Dendritic cell treated with granulocyte-macrophage colony-stimulating factor and Interleukin-4, amounts not matched to agents 40 ng/mL and 50 ng/mL, for 4 days (primary cell): ENCODE data around the gene NPB.
A peak's percentile ranks its signal among the peaks of the same experiment; 100 is the strongest.

Source experiments
- H3K27ac Mint-ChIP-seq: one replicate; pipeline ENCODE4 v1.8.0; 2022; ENCODE audit warnings: mild to moderate bottlenecking, mixed read lengths
- H3K27me3 Mint-ChIP-seq: one replicate; pipeline ENCODE4 v1.8.0; 2022; ENCODE audit warnings: mild to moderate bottlenecking, mixed read lengths
- H3K36me3 Mint-ChIP-seq: one replicate; pipeline ENCODE4 v1.8.0; 2022; ENCODE audit warnings: low read depth, mixed read lengths
- H3K4me1 Mint-ChIP-seq: one replicate; pipeline ENCODE4 v1.8.0; 2022; ENCODE audit warnings: low read depth, mixed read lengths
- H3K4me3 Mint-ChIP-seq: one replicate; pipeline ENCODE4 v1.8.0; 2022; ENCODE audit warnings: mild to moderate bottlenecking, moderate library complexity, mixed read lengths
- H3K9me3 Mint-ChIP-seq: one replicate; pipeline ENCODE4 v1.8.0; 2022; ENCODE audit warnings: mixed read lengths
- intact Hi-C: fragments of 100-400 bp; cut with micrococcal nuclease; formaldehyde crosslinking; loops from one replicate; pipeline ENCODE4 v1.15.0; 2022

Gene NPB

GRCh38 chr17:81899514-81900166 lies 2.4 kb upstream of the NPB start:
- Mint-ChIP-seq H3K9me3 (no peaks in the 10 kb centered on the region), H3K4me1 (peaks cover 9% of the 10 kb centered on the region), H3K27ac (no peak overlapping the region), H3K27me3 (peaks cover 34% of the 10 kb centered on the region), H3K4me3 (no peak overlapping the region), H3K36me3 (peaks cover 80% of the 10 kb centered on the region)
- intact Hi-C loops = no loop called here

DNA sequence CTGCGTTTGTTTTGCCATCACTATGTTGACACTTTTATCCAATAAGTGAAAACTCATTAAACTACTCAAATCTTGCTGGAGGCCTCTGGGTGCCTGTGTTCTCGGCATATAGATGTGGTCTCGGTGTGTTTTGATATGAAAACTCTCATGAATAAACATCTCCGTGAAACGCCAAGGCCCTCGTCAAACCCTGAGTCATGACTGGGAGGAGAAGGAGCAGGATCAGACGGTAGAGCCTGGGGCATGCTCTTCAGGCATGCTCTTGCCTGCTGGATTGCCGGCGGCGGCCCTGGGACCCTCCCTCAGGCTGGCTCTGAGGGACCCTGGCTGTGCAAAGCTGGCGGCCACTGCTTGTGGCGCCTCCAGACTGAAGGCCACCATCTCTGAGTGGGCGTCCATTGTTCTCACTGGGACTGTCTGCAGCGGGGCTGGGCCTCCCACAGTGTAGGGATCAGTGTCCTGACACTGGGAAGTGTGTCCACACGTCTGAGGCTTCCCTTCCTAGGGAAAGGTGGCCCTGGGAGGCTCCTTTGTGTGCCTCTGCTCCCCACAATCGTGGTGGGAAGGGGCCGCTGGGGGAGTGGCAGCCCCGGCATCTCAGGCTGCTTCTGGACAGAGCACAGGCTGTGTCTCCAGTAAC lies 1.7 kb upstream of the NPB start:
- Mint-ChIP-seq H3K4me1 (peaks cover 9% of the 10 kb centered on the region), H3K36me3 (peaks cover 80% of the 10 kb centered on the region), H3K4me3 (no peak overlapping the region), H3K27me3 (peaks cover 34% of the 10 kb centered on the region), H3K9me3 (no peaks in the 10 kb centered on the region), H3K27ac (no peak overlapping the region)
- intact Hi-C loops = no loop called here

DNA sequence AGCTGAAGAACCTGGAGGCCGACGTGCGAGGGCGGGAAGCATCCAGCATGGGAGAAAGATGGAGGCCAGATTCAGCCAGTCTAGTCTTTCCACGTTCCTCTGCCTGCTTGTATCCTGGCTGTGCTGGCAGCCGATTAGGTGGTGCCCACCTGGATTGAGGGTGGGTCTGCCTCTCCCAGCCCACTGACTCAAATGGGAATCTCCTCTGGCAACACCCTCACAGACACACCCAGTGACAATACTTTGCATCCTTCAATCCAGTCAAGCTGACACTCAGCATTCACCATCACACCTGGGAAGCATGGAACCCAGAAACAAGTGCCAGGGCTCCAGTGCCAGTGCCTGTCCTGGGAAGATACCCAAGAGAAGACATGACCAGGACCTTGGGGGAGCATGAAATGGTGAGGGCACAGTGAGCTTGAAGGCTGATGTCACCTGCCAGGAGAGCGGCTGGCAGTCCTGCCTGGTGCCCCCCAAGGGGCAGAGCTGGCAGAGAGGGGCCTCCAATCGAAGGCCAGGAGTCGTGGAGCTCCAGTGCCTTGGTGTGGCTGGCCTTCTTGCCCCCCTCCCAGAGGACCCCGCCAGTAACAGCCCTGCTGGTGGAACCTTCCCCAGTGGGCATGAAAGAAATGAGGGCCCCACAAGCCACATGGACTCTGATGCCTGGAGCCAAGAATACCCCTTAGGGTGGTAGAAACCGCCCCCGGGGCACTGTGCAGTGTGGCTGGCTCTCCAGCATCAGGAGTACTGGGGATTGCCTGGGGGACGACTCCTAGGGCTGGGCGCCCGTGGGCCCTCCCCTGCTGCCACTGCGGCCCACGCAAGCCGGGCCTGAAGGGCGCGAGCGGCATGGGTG lies 643 bp upstream of the NPB start:
- intact Hi-C loops = no loop called here
- H3K4me3 Mint-ChIP-seq = no peak overlapping the region

GRCh38 chr17:81902653-81903414 lies 796 bp downstream of the NPB start:
- peak overlapping the region; percentile 53 for H3K4me3 Mint-ChIP-seq
- H3K36me3 Mint-ChIP-seq = peaks cover 80% of the 10 kb centered on the region

More for the DNA sequence above, 643 bp upstream of the NPB start:
- no peak overlapping the region for H3K27ac Mint-ChIP-seq
- H3K36me3 Mint-ChIP-seq = peaks cover 80% of the 10 kb centered on the region
- peaks cover 34% of the 10 kb centered on the region for H3K27me3 Mint-ChIP-seq
- peaks cover 9% of the 10 kb centered on the region for H3K4me1 Mint-ChIP-seq
- no peaks in the 10 kb centered on the region for H3K9me3 Mint-ChIP-seq

GRCh38 chr17:81903415-81903831 lies 1.4 kb downstream of the NPB start:
- no peaks in the 10 kb centered on the region for H3K9me3 Mint-ChIP-seq
- no peak overlapping the region for H3K27ac Mint-ChIP-seq
- H3K36me3 Mint-ChIP-seq = peaks cover 80% of the 10 kb centered on the region
- intact Hi-C loops = no loop called here
- peaks cover 34% of the 10 kb centered on the region for H3K27me3 Mint-ChIP-seq
- H3K4me1 Mint-ChIP-seq = peaks cover 14% of the 10 kb centered on the region
- H3K4me3 Mint-ChIP-seq = no peak overlapping the region

More at GRCh38 chr17:81902653-81903414, 796 bp downstream of the NPB start:
- H3K4me1 Mint-ChIP-seq = peaks cover 9% of the 10 kb centered on the region
- intact Hi-C loops = no loop called here
- H3K27ac Mint-ChIP-seq = no peak overlapping the region
- H3K27me3 Mint-ChIP-seq = peaks cover 34% of the 10 kb centered on the region
- H3K9me3 Mint-ChIP-seq = no peaks in the 10 kb centered on the region

- H3K36me3 Mint-ChIP-seq = peaks cover 80% of the 10 kb centered on the region
- H3K4me1 Mint-ChIP-seq = peaks cover 17% of the 10 kb centered on the region
- no peak overlapping the region for H3K4me3 Mint-ChIP-seq
- no peak overlapping the region for H3K27ac Mint-ChIP-seq
- peaks cover 34% of the 10 kb centered on the region for H3K27me3 Mint-ChIP-seq
- intact Hi-C loops = no loop called here
- no peaks in the 10 kb centered on the region for H3K9me3 Mint-ChIP-seq
Measured at GRCh38 chr17:81903896-81904599, 2.0 kb downstream of the NPB start.

DNA sequence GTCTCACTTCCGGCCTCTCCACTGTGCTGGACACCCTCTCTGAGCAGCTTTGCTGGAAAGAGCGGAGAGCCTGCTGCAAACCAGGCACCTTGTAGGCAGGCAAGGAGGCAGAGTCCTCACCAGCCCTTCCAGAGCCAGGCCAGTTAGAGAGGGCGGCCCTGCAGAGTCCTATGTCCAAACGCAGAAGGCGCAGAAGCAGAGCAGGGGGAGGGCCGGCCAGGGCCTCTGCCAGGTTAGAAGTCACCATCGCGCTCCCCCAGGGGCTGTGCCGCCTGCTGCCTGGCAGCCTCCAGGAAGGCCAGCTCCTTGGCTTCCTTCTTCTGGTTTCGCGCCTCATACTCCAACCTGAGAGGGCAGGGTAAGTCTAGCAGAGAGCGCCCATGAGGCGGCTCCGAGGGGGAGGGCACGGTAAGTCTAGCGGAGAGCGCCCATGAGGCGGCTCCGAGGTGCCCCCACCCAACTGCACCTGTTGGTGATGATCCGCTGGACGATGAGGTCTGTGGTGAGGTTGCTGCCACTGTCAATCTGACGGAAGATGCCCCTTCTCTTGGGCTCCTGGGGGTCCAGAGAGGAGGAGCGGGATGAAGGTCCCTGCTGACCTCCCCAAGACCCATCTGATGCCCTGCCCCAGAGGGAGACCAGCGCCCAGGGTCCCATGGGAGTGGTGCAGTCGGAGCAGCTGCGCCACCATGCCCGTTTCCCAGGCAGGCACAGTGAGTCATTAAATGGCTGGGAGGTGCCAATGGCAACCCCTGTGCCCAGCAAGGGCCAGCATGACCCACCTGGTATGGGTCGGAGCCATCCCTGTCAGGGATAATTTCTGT lies 2.8 kb downstream of the NPB start:
- Mint-ChIP-seq H3K36me3 (peaks cover 78% of the 10 kb centered on the region), H3K4me1 (peaks cover 24% of the 10 kb centered on the region), H3K9me3 (no peaks in the 10 kb centered on the region), H3K27me3 (peaks cover 34% of the 10 kb centered on the region), H3K4me3 (no peak overlapping the region), H3K27ac (no peak overlapping the region)
- intact Hi-C loops = no loop called here

DNA sequence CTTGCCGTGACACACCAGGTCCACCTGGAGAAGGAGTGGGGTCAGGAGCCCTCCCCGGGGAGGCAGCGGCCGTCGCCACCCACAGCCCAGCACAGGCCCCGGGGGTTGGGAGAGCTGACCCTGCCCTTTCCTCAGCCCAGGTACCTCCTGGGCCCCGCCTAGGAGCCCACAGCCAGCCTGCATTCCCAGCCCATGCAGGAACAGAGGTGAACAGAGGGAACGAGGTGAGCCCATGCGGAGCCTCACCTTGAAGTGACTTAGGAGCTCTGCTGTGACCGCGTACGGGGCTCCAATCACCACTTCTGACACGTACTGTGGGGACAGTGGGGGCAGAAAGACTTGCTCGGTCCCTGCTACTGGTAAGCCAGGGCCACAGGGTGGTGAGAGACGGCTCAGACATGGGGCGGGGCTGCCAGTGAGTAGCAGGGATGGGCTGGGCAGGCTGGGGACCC lies 3.4 kb downstream of the NPB start:
- no peak overlapping the region for H3K27ac Mint-ChIP-seq
- H3K27me3 Mint-ChIP-seq = peaks cover 31% of the 10 kb centered on the region
- intact Hi-C loops = no loop called here
- H3K4me1 Mint-ChIP-seq = peaks cover 31% of the 10 kb centered on the region
- H3K36me3 Mint-ChIP-seq = peaks cover 72% of the 10 kb centered on the region
- no peaks in the 10 kb centered on the region for H3K9me3 Mint-ChIP-seq
- H3K4me3 Mint-ChIP-seq = no peak overlapping the region

DNA sequence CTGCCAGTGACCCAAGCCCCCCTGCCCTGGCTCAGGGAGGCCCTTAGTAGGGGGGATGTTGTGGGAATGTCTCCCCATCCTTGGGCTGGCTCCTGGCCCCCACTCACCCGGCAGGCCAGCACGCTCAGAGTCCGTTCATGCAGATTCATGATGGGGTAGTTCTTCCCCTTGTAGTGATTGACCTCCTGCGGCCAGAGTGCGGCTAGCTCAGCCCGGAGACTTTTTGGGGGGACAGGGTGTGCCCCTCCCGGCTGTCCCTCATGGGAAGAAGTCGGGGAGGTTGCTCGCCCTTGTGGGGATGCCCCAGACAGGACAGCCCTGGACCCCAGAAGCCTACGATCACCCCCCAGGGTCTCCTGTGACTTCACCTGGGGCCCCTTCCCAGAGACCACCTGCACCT lies 4.0 kb downstream of the NPB start:
- Mint-ChIP-seq H3K4me3 (no peak overlapping the region), H3K4me1 (peaks cover 28% of the 10 kb centered on the region), H3K36me3 (peaks cover 66% of the 10 kb centered on the region), H3K27me3 (peaks cover 25% of the 10 kb centered on the region), H3K27ac (no peak overlapping the region), H3K9me3 (no peaks in the 10 kb centered on the region)
- intact Hi-C loops = no loop called here

GRCh38 chr17:81906476-81907218 lies 4.6 kb downstream of the NPB start:
- peaks cover 25% of the 10 kb centered on the region for H3K4me1 Mint-ChIP-seq
- H3K27me3 Mint-ChIP-seq = peaks cover 19% of the 10 kb centered on the region
- intact Hi-C loops = no loop called here
- H3K4me3 Mint-ChIP-seq = no peak overlapping the region
- H3K9me3 Mint-ChIP-seq = no peaks in the 10 kb centered on the region
- no peak overlapping the region for H3K27ac Mint-ChIP-seq
- H3K36me3 Mint-ChIP-seq = peaks cover 66% of the 10 kb centered on the region

DNA sequence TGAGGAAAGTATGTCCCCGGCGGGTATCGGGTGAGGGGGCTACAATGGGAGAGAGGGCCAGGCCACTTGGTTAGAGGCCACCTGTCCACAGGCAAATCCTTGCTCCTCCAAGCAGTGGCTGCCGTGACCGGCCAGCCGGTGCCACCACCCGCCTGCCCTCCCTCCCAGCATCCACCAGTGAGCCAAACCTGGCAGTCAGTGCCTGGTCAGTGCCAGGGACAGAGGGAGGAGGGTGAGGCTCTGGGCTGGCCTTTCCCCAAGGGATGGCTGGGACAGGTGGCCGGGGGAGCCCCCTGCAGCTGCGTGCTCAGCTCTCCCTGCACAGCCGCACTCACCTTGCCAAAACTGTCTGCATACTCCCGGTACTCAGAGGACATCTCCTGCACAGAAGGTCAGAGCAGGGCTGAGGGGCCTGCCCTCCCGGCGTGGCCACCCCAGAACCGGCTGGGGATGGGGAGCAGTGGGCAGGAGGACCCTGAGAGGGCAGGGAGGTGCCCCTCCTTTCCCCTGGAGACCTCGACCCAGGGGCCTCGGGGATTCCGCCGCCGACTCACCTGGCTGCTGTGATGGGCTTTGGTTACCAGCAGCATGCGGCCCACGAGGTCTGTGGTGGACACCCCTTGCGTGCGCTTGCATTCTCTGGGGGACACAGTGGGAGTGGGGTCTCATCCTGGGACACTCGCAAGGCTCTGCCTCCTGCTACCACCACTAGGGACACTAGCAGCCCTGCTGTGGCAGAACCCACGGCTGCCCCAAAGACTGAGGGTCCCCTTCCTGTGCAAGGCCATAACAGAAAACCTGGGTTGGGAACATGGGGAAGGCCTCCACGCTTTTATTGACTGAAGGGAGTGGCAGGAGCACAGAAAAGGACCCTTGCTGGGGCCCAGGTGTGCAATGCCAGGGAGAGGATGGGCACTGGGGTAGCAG lies 5.4 kb downstream of the NPB start:
- no peak overlapping the region for H3K4me3 Mint-ChIP-seq
- intact Hi-C loops = no loop called here
- no peak overlapping the region for H3K27ac Mint-ChIP-seq
- peaks cover 17% of the 10 kb centered on the region for H3K27me3 Mint-ChIP-seq
- H3K9me3 Mint-ChIP-seq = no peaks in the 10 kb centered on the region
- H3K36me3 Mint-ChIP-seq = peaks cover 75% of the 10 kb centered on the region
- H3K4me1 Mint-ChIP-seq = peaks cover 34% of the 10 kb centered on the region
